HepG2 (cell line): ENCODE results near the gene FCAR.
"Not testable (repeated sequence)": the region's sequence is repeated elsewhere in the genome, so short reads cannot be mapped to it uniquely, and the experiment has no call there.

Experiments used
- EZH2 ChIP-seq: conservative IDR thresholded peaks from 2 replicates; pipeline ENCODE4 v1.6.1; 2012; ENCODE audit warnings: mild to moderate bottlenecking, low read depth, low read length, moderate library complexity
- HCFC1 ChIP-seq: fragments of 150-350 bp; IDR thresholded peaks from 2 replicates; pipeline ENCODE4 v1.6.1; 2014; ENCODE audit warnings: low read depth, low read length
- KDM5B ChIP-seq: sonication (generic); formaldehyde crosslinking; IDR thresholded peaks from 2 replicates; pipeline ENCODE4 v1.4.0; 2020; ENCODE audit warnings: missing genetic modification reagents, mild to moderate bottlenecking, borderline replicate concordance
- MYC ChIP-seq: sonication (generic); formaldehyde crosslinking; IDR thresholded peaks from 2 replicates; pipeline ENCODE4 v1.9.0; 2021; ENCODE audit warnings: missing genetic modification reagents, borderline replicate concordance
- NR3C1 ChIP-seq: sonication (generic); formaldehyde crosslinking; IDR thresholded peaks from 2 replicates; pipeline ENCODE4 v1.4.0; 2020; ENCODE audit warnings: missing genetic modification reagents
- RFX3 ChIP-seq: IDR thresholded peaks from 2 replicates; pipeline ENCODE4 v1.6.1; 2016; ENCODE audit warnings: missing biosample characterization, missing genetic modification reagents
- SMAD1 ChIP-seq: sonication (generic); formaldehyde crosslinking; IDR thresholded peaks from 2 replicates; pipeline ENCODE4 v1.4.0; 2020; ENCODE audit warnings: missing genetic modification reagents, low read depth, mild to moderate bottlenecking, borderline replicate concordance
- SMC3 ChIP-seq: IDR thresholded peaks from 2 replicates; pipeline ENCODE4 v1.6.1; 2011; ENCODE audit warnings: low read length, improper control_type of control experiment
- TARDBP ChIP-seq: sonication (generic); formaldehyde crosslinking; IDR thresholded peaks from 2 replicates; pipeline ENCODE4 v1.8.0; 2022; ENCODE audit warnings: mild to moderate bottlenecking, missing genetic modification reagents
- TEAD2 ChIP-seq: sonication (generic); formaldehyde crosslinking; IDR thresholded peaks from 2 replicates; pipeline ENCODE4 v1.9.0; 2021; ENCODE audit warnings: missing genetic modification reagents
- ZNF546 ChIP-seq: sonication (generic); formaldehyde crosslinking; conservative IDR thresholded peaks from 2 replicates; pipeline ENCODE4 v1.8.1; 2023; ENCODE audit warnings: mild to moderate bottlenecking, missing genetic modification reagents
- TF ChIP-seq, protein P1 (sequence below): sonication (generic); formaldehyde crosslinking; conservative IDR thresholded peaks from 2 replicates; pipeline ENCODE4 v1.4.0; 2020; ENCODE audit warnings: missing genetic modification reagents
- TF ChIP-seq, protein P2 (sequence below): IDR thresholded peaks from 2 replicates; pipeline ENCODE4 v1.6.1; 2012; ENCODE audit warnings: inconsistent platforms
- TF ChIP-seq, protein P3 (sequence below): IDR thresholded peaks from 2 replicates; pipeline ENCODE4 v1.6.1; 2016; ENCODE audit warnings: mild to moderate bottlenecking, missing biosample characterization, missing genetic modification reagents

DNA sequence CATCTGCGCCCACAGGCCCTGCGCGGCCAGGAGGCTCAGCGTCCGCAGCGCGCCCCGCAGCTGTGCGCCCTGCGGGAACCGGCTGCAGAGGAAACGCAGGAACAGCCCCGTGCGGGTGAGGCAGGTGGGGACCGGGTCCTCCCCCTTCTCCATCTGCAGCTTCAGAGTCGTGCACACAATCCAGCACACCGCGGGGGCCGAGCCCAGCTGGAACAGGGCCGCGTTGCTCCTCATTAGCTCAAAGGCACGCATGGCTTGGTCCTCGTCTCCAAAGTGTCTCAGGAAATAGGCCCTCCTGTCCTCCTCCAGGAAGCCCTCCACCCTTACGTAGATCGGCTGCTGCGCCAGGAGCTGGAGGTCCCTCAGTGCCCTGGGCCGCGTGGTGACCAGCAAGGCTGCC, 65.5 kb downstream of the FCAR start:
- TF ChIP-seq, protein P1, sequence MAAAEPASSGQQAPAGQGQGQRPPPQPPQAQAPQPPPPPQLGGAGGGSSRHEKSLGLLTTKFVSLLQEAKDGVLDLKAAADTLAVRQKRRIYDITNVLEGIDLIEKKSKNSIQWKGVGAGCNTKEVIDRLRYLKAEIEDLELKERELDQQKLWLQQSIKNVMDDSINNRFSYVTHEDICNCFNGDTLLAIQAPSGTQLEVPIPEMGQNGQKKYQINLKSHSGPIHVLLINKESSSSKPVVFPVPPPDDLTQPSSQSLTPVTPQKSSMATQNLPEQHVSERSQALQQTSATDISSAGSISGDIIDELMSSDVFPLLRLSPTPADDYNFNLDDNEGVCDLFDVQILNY, result not testable (repeated sequence)
- not testable (repeated sequence) for TF ChIP-seq ZNF546 (CRISPR knock-in tag); SMC3; KDM5B (CRISPR knock-in tag); TEAD2; RFX3 (CRISPR knock-in tag); EZH2; TARDBP; HCFC1; MYC (CRISPR knock-in tag); SMAD1 (CRISPR knock-in tag); NR3C1 (CRISPR knock-in tag)
- TF ChIP-seq, protein P2, sequence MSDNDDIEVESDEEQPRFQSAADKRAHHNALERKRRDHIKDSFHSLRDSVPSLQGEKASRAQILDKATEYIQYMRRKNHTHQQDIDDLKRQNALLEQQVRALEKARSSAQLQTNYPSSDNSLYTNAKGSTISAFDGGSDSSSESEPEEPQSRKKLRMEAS, result not testable (repeated sequence)
- TF ChIP-seq, protein P3, sequence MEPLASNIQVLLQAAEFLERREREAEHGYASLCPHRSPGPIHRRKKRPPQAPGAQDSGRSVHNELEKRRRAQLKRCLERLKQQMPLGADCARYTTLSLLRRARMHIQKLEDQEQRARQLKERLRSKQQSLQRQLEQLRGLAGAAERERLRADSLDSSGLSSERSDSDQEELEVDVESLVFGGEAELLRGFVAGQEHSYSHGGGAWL (CRISPR knock-in tag), result not testable (repeated sequence)
